Keratinocyte (primary cell): ENCODE results near the gene MAGI3.

ENCODE experiments used
- EZH2 ChIP-seq: IDR thresholded peaks from one replicate; pipeline ENCODE4 v1.6.1; 2012; ENCODE audit warnings: inconsistent platforms, mild to moderate bottlenecking, low read length, moderate library complexity
- TF ChIP-seq, protein P1 (sequence below), 3 experiments: IDR thresholded peaks in 1 of 3; conservative IDR thresholded peaks in 1 of 3; optimal IDR thresholded peaks in 1 of 3; 2 replicates in 2 of 3; 3 replicates in 1 of 3; pipeline versions ENCODE3 to v1.5.1; 2011; ENCODE audit warnings: low read length in 3 of 3, mild to moderate bottlenecking in 3 of 3, moderate library complexity in 2 of 3, control low read depth in 1 of 3, inconsistent platforms in 1 of 3; ENCODE audit not compliant: insufficient read depth in 2 of 3; ENCODE audit errors: extremely low read depth in 1 of 3

DNA sequence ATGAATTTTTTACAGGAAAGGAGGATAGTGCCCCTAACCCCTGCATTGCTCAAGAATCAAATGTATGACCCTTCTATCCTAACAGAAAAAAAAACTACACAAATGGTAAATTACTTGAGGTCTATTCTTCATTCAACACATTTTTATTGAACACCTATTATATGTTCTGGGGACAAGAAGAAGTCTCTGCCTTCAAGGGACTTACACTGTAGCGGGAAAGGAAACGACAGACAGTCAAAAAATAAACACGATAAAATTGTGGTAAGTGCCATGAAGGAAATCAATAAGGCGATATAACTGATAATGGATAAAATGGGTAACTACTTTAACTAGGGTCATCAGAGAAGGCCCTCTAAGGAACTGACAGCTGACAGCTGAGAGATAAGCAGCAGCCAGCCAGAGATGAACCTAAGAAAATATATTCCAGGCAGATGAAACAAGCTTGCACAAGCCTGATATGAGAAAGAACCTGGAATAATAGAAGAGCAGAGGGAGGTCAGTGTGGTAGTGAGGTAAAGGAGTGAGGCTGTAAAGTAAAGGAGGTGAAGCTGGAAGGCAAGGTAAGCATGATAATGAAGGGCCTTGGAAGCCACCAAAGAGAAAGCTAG lies 302.6 kb downstream of the MAGI3 start:
- TF ChIP-seq EZH2 = no peak
- TF ChIP-seq, protein P1, sequence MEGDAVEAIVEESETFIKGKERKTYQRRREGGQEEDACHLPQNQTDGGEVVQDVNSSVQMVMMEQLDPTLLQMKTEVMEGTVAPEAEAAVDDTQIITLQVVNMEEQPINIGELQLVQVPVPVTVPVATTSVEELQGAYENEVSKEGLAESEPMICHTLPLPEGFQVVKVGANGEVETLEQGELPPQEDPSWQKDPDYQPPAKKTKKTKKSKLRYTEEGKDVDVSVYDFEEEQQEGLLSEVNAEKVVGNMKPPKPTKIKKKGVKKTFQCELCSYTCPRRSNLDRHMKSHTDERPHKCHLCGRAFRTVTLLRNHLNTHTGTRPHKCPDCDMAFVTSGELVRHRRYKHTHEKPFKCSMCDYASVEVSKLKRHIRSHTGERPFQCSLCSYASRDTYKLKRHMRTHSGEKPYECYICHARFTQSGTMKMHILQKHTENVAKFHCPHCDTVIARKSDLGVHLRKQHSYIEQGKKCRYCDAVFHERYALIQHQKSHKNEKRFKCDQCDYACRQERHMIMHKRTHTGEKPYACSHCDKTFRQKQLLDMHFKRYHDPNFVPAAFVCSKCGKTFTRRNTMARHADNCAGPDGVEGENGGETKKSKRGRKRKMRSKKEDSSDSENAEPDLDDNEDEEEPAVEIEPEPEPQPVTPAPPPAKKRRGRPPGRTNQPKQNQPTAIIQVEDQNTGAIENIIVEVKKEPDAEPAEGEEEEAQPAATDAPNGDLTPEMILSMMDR (optimal IDR thresholded peaks at IDR 0.05 in 1 of 3, IDR thresholded peaks at IDR 0.05 in 1 of 3, conservative IDR thresholded peaks at IDR 0.05 in 1 of 3; ENCODE audit: extremely low read depth in 1 of 3, insufficient read depth in 2 of 3, low read length in 3 of 3) = no peak
